ENCODE measurements around the gene MYCT1.
A peak's percentile ranks its signal among the peaks of the same experiment; 100 is the strongest.
"Not testable (repeated sequence)": the region's sequence is repeated elsewhere in the genome, so short reads cannot be mapped to it uniquely, and the experiment has no call there.

The MYCT1 gene

DNA sequence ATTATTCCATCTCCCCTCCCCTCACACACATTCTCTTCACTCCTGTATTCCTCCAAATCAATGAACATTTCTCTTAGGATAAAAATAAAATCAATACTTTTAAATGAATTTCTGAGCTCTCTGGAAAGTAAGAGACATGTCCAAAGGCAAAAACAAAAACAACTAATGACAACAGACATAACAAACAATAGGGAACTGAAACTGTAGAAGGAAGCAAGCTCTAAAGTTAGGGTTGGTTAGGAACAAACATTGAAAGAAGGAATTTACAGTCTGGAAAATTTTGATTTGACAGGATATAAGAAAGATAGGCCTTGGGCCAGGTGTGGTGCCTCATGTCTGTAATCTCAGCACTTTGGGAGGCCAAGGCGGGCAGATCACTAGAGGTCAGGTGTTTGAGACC is 17.5 kb upstream of the MYCT1 start:
- TF ChIP-seq, protein P1, sequence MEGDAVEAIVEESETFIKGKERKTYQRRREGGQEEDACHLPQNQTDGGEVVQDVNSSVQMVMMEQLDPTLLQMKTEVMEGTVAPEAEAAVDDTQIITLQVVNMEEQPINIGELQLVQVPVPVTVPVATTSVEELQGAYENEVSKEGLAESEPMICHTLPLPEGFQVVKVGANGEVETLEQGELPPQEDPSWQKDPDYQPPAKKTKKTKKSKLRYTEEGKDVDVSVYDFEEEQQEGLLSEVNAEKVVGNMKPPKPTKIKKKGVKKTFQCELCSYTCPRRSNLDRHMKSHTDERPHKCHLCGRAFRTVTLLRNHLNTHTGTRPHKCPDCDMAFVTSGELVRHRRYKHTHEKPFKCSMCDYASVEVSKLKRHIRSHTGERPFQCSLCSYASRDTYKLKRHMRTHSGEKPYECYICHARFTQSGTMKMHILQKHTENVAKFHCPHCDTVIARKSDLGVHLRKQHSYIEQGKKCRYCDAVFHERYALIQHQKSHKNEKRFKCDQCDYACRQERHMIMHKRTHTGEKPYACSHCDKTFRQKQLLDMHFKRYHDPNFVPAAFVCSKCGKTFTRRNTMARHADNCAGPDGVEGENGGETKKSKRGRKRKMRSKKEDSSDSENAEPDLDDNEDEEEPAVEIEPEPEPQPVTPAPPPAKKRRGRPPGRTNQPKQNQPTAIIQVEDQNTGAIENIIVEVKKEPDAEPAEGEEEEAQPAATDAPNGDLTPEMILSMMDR (conservative IDR thresholded peaks at IDR 0.05; ENCODE audit: low read length): no peak
- no peak overlapping the region for H3K4me3 ChIP-seq (ENCODE audit: low read length)
- no peak for DNase-seq (ENCODE audit: low read depth)

- TF ChIP-seq, protein P1 (conservative IDR thresholded peaks at IDR 0.05; ENCODE audit: low read length): no peak
- no peak for DNase-seq (ENCODE audit: low read depth)
- H3K4me3 ChIP-seq (ENCODE audit: low read length): no peak overlapping the region
Measured at GRCh38 chr6:152680879-152681517, 16.7 kb upstream of the MYCT1 start.

DNA sequence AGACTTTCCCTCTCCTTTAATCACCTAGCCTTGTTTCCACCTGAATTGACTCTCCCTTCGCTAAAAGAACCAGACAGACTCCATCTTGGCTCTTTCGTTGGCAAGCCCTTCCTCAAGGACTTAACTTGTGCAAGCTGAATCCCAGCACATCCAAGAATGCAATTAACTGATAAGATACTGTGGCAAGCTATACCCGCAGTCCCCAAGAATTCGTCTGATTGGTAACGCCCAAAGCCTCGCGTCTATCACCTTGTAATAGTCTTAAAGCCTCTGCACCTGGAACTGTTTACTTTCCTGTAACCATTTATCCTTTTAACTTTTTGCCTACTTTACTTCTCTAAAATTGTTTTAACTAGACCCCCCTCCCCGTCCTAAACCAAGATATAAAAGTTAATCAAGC is 15.6 kb upstream of the MYCT1 start:
- H3K4me3 ChIP-seq (ENCODE audit: low read length): no peak overlapping the region
- TF ChIP-seq, protein P1 (conservative IDR thresholded peaks at IDR 0.05; ENCODE audit: low read length): no peak
- no peak for DNase-seq (ENCODE audit: low read depth)

DNA sequence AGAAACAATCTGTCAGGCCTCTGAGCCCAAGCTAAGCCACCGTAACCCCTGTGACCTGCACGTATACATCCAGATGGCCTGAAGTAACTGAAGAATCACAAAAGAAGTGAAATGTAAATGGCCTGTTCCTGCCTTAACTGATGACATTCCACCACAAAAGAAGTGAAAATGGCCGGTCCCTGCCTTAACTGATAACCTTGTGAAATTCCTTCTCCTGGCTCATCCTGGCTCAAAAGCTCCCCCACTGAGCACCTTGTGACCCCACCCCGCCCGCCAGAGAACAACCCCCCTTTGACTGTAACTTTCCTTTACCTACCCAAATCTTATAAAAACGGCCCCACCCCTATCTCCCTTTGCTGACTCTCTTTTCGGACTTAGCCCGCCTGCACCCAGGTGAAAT is 14.8 kb upstream of the MYCT1 start:
- DNase-seq (ENCODE audit: low read depth); H3K4me3 ChIP-seq (ENCODE audit: low read length): not testable (repeated sequence)

DNA sequence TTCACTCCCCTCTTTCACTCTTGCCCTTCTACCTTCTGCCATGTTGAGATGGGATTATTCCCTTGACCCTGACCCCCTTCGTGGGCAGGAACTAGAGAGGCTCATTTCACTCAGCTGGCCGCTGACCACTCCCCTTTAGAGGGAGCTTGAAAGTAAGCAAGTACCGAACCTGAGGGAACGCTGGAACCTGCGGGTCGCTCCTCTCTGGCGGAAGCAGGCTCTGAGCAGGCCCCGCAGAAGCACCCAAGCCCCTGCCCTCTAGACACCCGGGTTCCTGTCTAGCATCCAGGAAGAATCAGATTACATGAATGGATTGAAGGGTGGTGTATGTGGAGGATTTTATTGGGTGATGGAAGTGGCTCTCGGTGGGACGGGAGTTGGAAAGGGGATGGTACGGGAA is 11.9 kb upstream of the MYCT1 start:
- no peak overlapping the region for H3K4me3 ChIP-seq (ENCODE audit: low read length)
- TF ChIP-seq, protein P1 (conservative IDR thresholded peaks at IDR 0.05; ENCODE audit: low read length): no peak
- no peak for DNase-seq (ENCODE audit: low read depth)

DNA sequence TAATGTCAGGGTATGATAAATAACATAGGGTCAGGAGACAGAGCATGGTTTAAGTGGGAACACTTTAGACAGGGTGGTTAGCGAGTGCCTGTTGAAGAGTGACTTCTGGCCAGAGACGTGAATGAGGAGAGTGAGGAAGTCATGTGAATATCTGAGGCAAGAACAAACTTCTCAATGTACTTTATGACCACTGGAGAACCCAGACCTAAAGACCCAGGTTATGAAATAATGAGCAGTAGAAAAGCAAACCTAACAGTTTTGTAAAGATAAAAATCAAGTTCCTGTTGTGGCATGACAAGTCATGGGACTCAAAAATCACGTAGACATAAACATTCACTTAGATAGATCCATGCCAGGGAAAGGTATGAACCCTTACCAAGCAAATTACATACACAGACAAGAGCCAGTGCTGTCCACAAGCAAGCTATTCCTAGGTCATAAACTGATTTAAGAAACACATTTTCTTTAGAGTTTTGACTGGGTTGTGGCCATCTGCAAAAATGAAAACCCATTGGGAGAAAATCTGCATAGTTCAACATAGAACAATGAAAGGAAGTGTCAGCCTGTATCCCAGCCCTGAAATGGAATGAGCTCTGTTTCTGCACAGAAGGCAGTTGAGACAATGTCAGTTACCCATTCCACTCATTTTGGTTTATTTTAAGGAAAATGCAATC is 2.2 kb upstream of the MYCT1 start:
- H3K4me3 ChIP-seq (ENCODE audit: low read length): no peak overlapping the region
- TF ChIP-seq, protein P1 (conservative IDR thresholded peaks at IDR 0.05; ENCODE audit: low read length): no peak
- DNase-seq (ENCODE audit: low read depth): no peak

DNA sequence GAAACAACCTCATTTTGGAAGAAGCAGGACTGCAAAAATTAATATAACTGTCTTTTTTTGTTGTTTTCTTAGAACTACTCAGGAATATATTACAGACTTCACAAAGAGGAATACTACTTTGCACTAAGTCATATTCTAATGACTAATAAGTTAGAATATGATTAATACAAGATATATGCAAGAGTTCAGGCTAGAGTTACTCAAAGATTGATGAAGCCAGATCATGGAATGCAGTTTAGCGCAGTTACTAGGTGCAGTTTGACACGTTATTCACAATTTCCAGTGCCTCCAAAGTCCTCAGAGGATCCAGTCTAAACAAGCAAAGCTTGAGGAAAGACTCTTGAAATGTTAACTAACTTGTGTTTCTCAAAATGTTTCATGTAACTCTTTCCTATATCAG is 1.2 kb upstream of the MYCT1 start:
- TF ChIP-seq, protein P1 (conservative IDR thresholded peaks at IDR 0.05; ENCODE audit: low read length): no peak

More for the DNA sequence above, 1.2 kb upstream of the MYCT1 start:
- peak; percentile 72 for DNase-seq (ENCODE audit: low read depth)
- no peak overlapping the region for H3K4me3 ChIP-seq (ENCODE audit: low read length)

Data from AG10803 (cell line).